ENCODE data around the gene MAPK14. TPM values are rescaled to one million over a fixed set of nuclear protein-coding genes. Genes with fewer than 3 reads are reported as not detected.
"Not testable (repeated sequence)": the region's sequence is repeated elsewhere in the genome, so short reads cannot be mapped to it uniquely, and the experiment has no call there.

The MAPK14 gene
- polyA plus RNA-seq, 3 donors from 2014 or later: 34.4 to 71.8 (median 44.6) TPM

- peaks cover 24 to 30% of the 10 kb centered on the region in 2 donors for H3K4me1 Mint-ChIP-seq
- peaks cover 0 to 21% (median 19%) of the 10 kb centered on the region in 3 donors for H3K27me3 Mint-ChIP-seq (ENCODE audit: low read depth in 3 of 3)
- H3K27ac Mint-ChIP-seq: no peak overlapping the region
- no peak overlapping the region for H3K4me3 Mint-ChIP-seq
- DNase-seq: no peak
- no peaks in the 10 kb centered on the region for H3K9me3 Mint-ChIP-seq
- H3K36me3 Mint-ChIP-seq: peaks cover 0 to 4% (median 0%) of the 10 kb centered on the region in 3 donors
These were observed 1.7 kb upstream of the MAPK14 start for GRCh38 chr6:36025932-36026327.

GRCh38 chr6:36028088-36028876 is 674 bp downstream of the MAPK14 start:
- Mint-ChIP-seq H3K4me1 (peaks cover 42 to 53% of the 10 kb centered on the region in 2 donors), H3K4me3 (peak overlapping the region; percentile 91 to 99 (median 95)), H3K9me3 (no peaks in the 10 kb centered on the region), H3K36me3 (peaks cover 0 to 4% (median 0%) of the 10 kb centered on the region in 3 donors), H3K27ac (peak overlapping the region; percentile 86 to 97 (median 92)), H3K27me3 (ENCODE audit: low read depth in 3 of 3) (peaks cover 0 to 21% (median 18%) of the 10 kb centered on the region in 3 donors)
- DNase-seq: peak in 2 of 3 donors; percentile 20 to 22

- Mint-ChIP-seq H3K4me1 (peaks cover 49 to 59% of the 10 kb centered on the region in 2 donors), H3K27me3 (ENCODE audit: low read depth in 3 of 3) (peaks cover 0 to 17% (median 15%) of the 10 kb centered on the region in 3 donors), H3K36me3 (peaks cover 0 to 4% (median 0%) of the 10 kb centered on the region in 3 donors), H3K4me3 (peak overlapping the region; percentile 91 to 99 (median 95)), H3K27ac (peak overlapping the region; percentile 86 to 97 (median 92)), H3K9me3 (no peaks in the 10 kb centered on the region)
- peak; percentile 57 to 69 (median 60) for DNase-seq
These were observed 1.3 kb downstream of the MAPK14 start for GRCh38 chr6:36028877-36029324.

- DNase-seq: no peak
- Mint-ChIP-seq H3K4me3 (peak overlapping the region; percentile 91 to 99 (median 95)), H3K27ac (peak overlapping the region; percentile 86 to 97 (median 92)), H3K4me1 (peaks cover 54 to 64% of the 10 kb centered on the region in 2 donors), H3K9me3 (no peaks in the 10 kb centered on the region), H3K27me3 (ENCODE audit: low read depth in 3 of 3) (peaks cover 0 to 15% (median 13%) of the 10 kb centered on the region in 3 donors), H3K36me3 (peaks cover 0 to 4% (median 0%) of the 10 kb centered on the region in 3 donors)
These were observed 1.9 kb downstream of the MAPK14 start for GRCh38 chr6:36029464-36029863.

- no peak for DNase-seq
- peaks cover 0 to 3% (median 0%) of the 10 kb centered on the region in 3 donors for H3K36me3 Mint-ChIP-seq
- no peaks in the 10 kb centered on the region for H3K9me3 Mint-ChIP-seq
- H3K27ac Mint-ChIP-seq: peak overlapping the region in 4 of 6 donors; percentile 0 to 76 (median 41)
- H3K4me1 Mint-ChIP-seq: peaks cover 67 to 84% of the 10 kb centered on the region in 2 donors
- H3K4me3 Mint-ChIP-seq: peak overlapping the region in 4 of 5 donors; percentile 0 to 18 (median 6)
- H3K27me3 Mint-ChIP-seq (ENCODE audit: low read depth in 3 of 3): peaks cover 0 to 6% (median 5%) of the 10 kb centered on the region in 3 donors
These were observed 4.7 kb downstream of the MAPK14 start for GRCh38 chr6:36032261-36032660.

GRCh38 chr6:36033144-36033543 is 5.5 kb downstream of the MAPK14 start:
- not testable (repeated sequence) for H3K36me3 Mint-ChIP-seq; H3K27me3 Mint-ChIP-seq (ENCODE audit: low read depth in 3 of 3); H3K9me3 Mint-ChIP-seq; DNase-seq
- Mint-ChIP-seq H3K4me1 (peaks cover 72 to 89% of the 10 kb centered on the region in 2 donors), H3K4me3 (peak overlapping the region in 3 of 5 donors; percentile 11 to 19 (median 12)), H3K27ac (peak overlapping the region in 5 of 6 donors; percentile 30 to 58 (median 54))

GRCh38 chr6:36033935-36034334 is 6.3 kb downstream of the MAPK14 start:
- peak; percentile 15 to 30 (median 17) for DNase-seq
- Mint-ChIP-seq H3K27ac (peak overlapping the region in 5 of 6 donors; percentile 44 to 79 (median 57)), H3K27me3 (ENCODE audit: low read depth in 3 of 3) (peaks cover 0 to 2% (median 0%) of the 10 kb centered on the region in 3 donors), H3K4me3 (peak overlapping the region in 4 of 5 donors; percentile 25 to 76 (median 58)), H3K4me1 (peaks cover 78 to 94% of the 10 kb centered on the region in 2 donors), H3K36me3 (peaks cover 0 to 3% (median 0%) of the 10 kb centered on the region in 3 donors), H3K9me3 (no peaks in the 10 kb centered on the region)

- Mint-ChIP-seq H3K4me1 (peaks cover 78 to 94% of the 10 kb centered on the region in 2 donors), H3K4me3 (peak overlapping the region in 2 of 5 donors; percentile 22 to 58), H3K27ac (peak overlapping the region in 3 of 6 donors; percentile 44 to 79 (median 55)), H3K27me3 (ENCODE audit: low read depth in 3 of 3) (peaks cover 0 to 2% (median 0%) of the 10 kb centered on the region in 3 donors), H3K36me3 (peaks cover 0 to 3% (median 0%) of the 10 kb centered on the region in 3 donors), H3K9me3 (no peaks in the 10 kb centered on the region)
- no peak for DNase-seq
These were observed 6.8 kb downstream of the MAPK14 start for GRCh38 chr6:36034441-36034840.

- H3K27me3 Mint-ChIP-seq (ENCODE audit: low read depth in 3 of 3): peaks cover 0 to 2% (median 0%) of the 10 kb centered on the region in 3 donors
- peak overlapping the region in 5 of 6 donors; percentile 1 to 33 (median 16) for H3K27ac Mint-ChIP-seq
- H3K9me3 Mint-ChIP-seq: no peaks in the 10 kb centered on the region
- DNase-seq: no peak
- H3K4me3 Mint-ChIP-seq: peak overlapping the region in 3 of 5 donors; percentile 6 to 72 (median 25)
- H3K36me3 Mint-ChIP-seq: peaks cover 0 to 3% (median 0%) of the 10 kb centered on the region in 3 donors
- peaks cover 77 to 92% of the 10 kb centered on the region in 2 donors for H3K4me1 Mint-ChIP-seq
These were observed 7.6 kb downstream of the MAPK14 start for GRCh38 chr6:36035225-36035624.

- H3K9me3 Mint-ChIP-seq: no peaks in the 10 kb centered on the region
- peak overlapping the region; percentile 50 to 84 (median 78) for H3K27ac Mint-ChIP-seq
- peak in 2 of 3 donors; percentile 3 to 10 for DNase-seq
- H3K4me3 Mint-ChIP-seq: peak overlapping the region; percentile 36 to 67 (median 54)
- H3K36me3 Mint-ChIP-seq: peaks cover 0 to 3% (median 0%) of the 10 kb centered on the region in 3 donors
- H3K4me1 Mint-ChIP-seq: peaks cover 80 to 92% of the 10 kb centered on the region in 2 donors
- peaks cover 0 to 2% (median 0%) of the 10 kb centered on the region in 3 donors for H3K27me3 Mint-ChIP-seq (ENCODE audit: low read depth in 3 of 3)
These were observed 10.7 kb downstream of the MAPK14 start for GRCh38 chr6:36038120-36038876.

GRCh38 chr6:36039112-36039511 is 11.5 kb downstream of the MAPK14 start:
- Mint-ChIP-seq H3K4me3 (peak overlapping the region in 4 of 5 donors; percentile 35 to 64 (median 51)), H3K27me3 (ENCODE audit: low read depth in 3 of 3) (peaks cover 0 to 2% (median 0%) of the 10 kb centered on the region in 3 donors), H3K27ac (peak overlapping the region; percentile 50 to 84 (median 77)), H3K36me3 (peaks cover 0 to 3% (median 0%) of the 10 kb centered on the region in 3 donors), H3K4me1 (peaks cover 74 to 90% of the 10 kb centered on the region in 2 donors), H3K9me3 (no peaks in the 10 kb centered on the region)
- DNase-seq: no peak

GRCh38 chr6:36040958-36041357 is 13.3 kb downstream of the MAPK14 start:
- peak overlapping the region in 4 of 6 donors; percentile 8 to 72 (median 50) for H3K27ac Mint-ChIP-seq
- peaks cover 0 to 2% (median 0%) of the 10 kb centered on the region in 3 donors for H3K27me3 Mint-ChIP-seq (ENCODE audit: low read depth in 3 of 3)
- no peaks in the 10 kb centered on the region for H3K9me3 Mint-ChIP-seq
- H3K4me3 Mint-ChIP-seq: peak overlapping the region in 1 of 5 donors; percentile 3
- no peak for DNase-seq
- no peaks in the 10 kb centered on the region for H3K36me3 Mint-ChIP-seq
- H3K4me1 Mint-ChIP-seq: peaks cover 71 to 88% of the 10 kb centered on the region in 2 donors

- DNase-seq: no peak
- Mint-ChIP-seq H3K4me3 (no peak overlapping the region), H3K27ac (peak overlapping the region in 1 of 6 donors; percentile 8), H3K9me3 (no peaks in the 10 kb centered on the region), H3K27me3 (ENCODE audit: low read depth in 3 of 3) (no peaks in the 10 kb centered on the region), H3K36me3 (peaks cover 0 to 5% (median 0%) of the 10 kb centered on the region in 3 donors), H3K4me1 (peaks cover 68 to 83% of the 10 kb centered on the region in 2 donors)
These were observed 15.1 kb downstream of the MAPK14 start for GRCh38 chr6:36042618-36043260.

All from immature natural killer cell (primary cell).